ENCODE data around the gene SLC17A2. TPM values are rescaled to one million over a fixed set of nuclear protein-coding genes. Genes with fewer than 3 reads are reported as not detected.

SLC17A2 gene
- total RNA-seq (2012; rRNA removed) = not detected in 2 replicates
- polyA plus RNA-seq (2012; rRNA removed) = not detected in 2 replicates
- polyA plus RNA-seq (2012; cell fraction: cytosol; rRNA removed) = not detected in 2 replicates
- polyA plus RNA-seq (2012; cell fraction: nucleus; rRNA removed; ENCODE audit: low replicate concordance) = not detected in 2 replicates
- not detected for Bru-seq, nascent RNA
- BruChase-seq, experiment 1, labeled RNA remaining after a 6-hour chase = not detected
- not detected for BruChase-seq, experiment 2, labeled RNA remaining after a 2-hour chase
- long read RNA-seq = 0 reads

- ChIA-PET CTCF (no interaction called here), POLR2A (ENCODE audit: unreplicated experiment) (no interaction called here)
- DNase-seq = no peak
- Histone ChIP-seq H3K9me1 (ENCODE audit: insufficient read depth, low read length) (no peaks in the 10 kb centered on the region), H3K4me3 (ENCODE audit: insufficient read depth, low read depth, low read length) (no peak within 1 kb of the TSS), H2BK120ac (ENCODE audit: low read depth, low read length) (no peak within 1 kb of the TSS), H4K5ac (ENCODE audit: low read depth, low read length) (no peak within 1 kb of the TSS), H3K27me3 (ENCODE audit: control insufficient read depth, insufficient read depth, low read length) (no peaks in the 10 kb centered on the region; the same call in 1 of the 2 replicates), H3K9me3 (ENCODE audit: control insufficient read depth, insufficient read depth, low read length) (no peaks in the 10 kb centered on the region), H2BK20ac (ENCODE audit: low read depth, low read length) (no peak within 1 kb of the TSS), H2AK5ac (ENCODE audit: low read depth, low read length) (no peak within 1 kb of the TSS), H3K18ac (ENCODE audit: low read depth, low read length) (no peak within 1 kb of the TSS), H2AK9ac (replicated peaks; ENCODE audit: low read depth, low read length, poor library complexity) (no peak within 1 kb of the TSS), H3K27ac (ENCODE audit: insufficient read depth, low read length) (no peak within 1 kb of the TSS), H4K20me1 (ENCODE audit: insufficient read depth, low read length) (no peaks in the 10 kb centered on the region), H2BK15ac (ENCODE audit: low read depth, low read length) (no peak within 1 kb of the TSS), H3K23ac (ENCODE audit: low read depth, low read length) (no peak within 1 kb of the TSS), H3K14ac (replicated peaks; ENCODE audit: low read depth, low read length) (no peak within 1 kb of the TSS), H3K56ac (ENCODE audit: extremely low read depth, insufficient read depth, low read length) (no peak within 1 kb of the TSS), H2BK5ac (ENCODE audit: low read depth, low read length, poor library complexity, severe bottlenecking) (no peak within 1 kb of the TSS), H4K91ac (ENCODE audit: insufficient read depth, low read depth, low read length) (no peak within 1 kb of the TSS), H4K8ac (ENCODE audit: low read depth in 2 of 2, low read length in 2 of 2) (no peak within 1 kb of the TSS), H3K36me3 (ENCODE audit: control insufficient read depth, insufficient read depth, low read length) (no peaks in the 10 kb centered on the region), H3K4me2 (ENCODE audit: low read depth, low read length) (no peak within 1 kb of the TSS), H3K79me1 (ENCODE audit: low read depth in 1 of 2, low read length in 2 of 2) (no peaks in the 10 kb centered on the region), H3K9ac (ENCODE audit: low read depth, low read length) (no peak within 1 kb of the TSS), H2AFZ (replicated peaks; ENCODE audit: low read length, poor library complexity) (no peak within 1 kb of the TSS), H3K4ac (ENCODE audit: low read depth, low read length) (no peak within 1 kb of the TSS), H3K4me1 (ENCODE audit: control insufficient read depth, insufficient read depth, low read length) (no peaks in the 10 kb centered on the region)
- no TSS peak for BruUV-seq (replicated peaks)
- WGBS, 2 experiments (ENCODE audit: extremely low coverage in 2 of 2, insufficient read length in 1 of 2) = no CpG with 5 or more reads among the region's 9 CpGs
- no peak for ATAC-seq (ENCODE audit: low read depth)
- in situ Hi-C loops (cut with MboI; ENCODE audit: low sequenced_read_pairs) (no loop called here), dilution Hi-C loops (cut with HindIII; ENCODE audit: low sequenced_read_pairs, unreplicated experiment) (no loop called here), intact Hi-C loops (cut with micrococcal nuclease) (no loop called here)
- TF ChIP-seq CEBPB (IDR thresholded peaks at IDR 0.05; ENCODE audit: low read depth, low read length) (peak; percentile 39), FOS (IDR thresholded peaks at IDR 0.05; ENCODE audit: low read depth, low read length) (no peak)
These were observed at the start of gene SLC17A2 for GRCh38 chr6:25930532-25931410. SLC17A2 (minus strand) TSS chr6:25930691; CDS start chr6:25925796, 4,895 bp downstream.

All from IMR-90 (cell line).